HL-60 (cell line): ENCODE data around the gene RPRD1B.

ENCODE experiments used
- DNase-seq, 2 experiments: peaks; one replicate each; pipeline ENCODE4 v3.0.0-alpha.2; 2010 to 2020; ENCODE audit warnings: low read depth in 1 of 2, low spot score in 1 of 2
- H3K27ac ChIP-seq: fragments of 250-450 bp; sonication (Bioruptor Pico); replicated peaks from 2 replicates; pipeline ENCODE4 v1.5.1; 2020; ENCODE audit warnings: mild to moderate bottlenecking, moderate library complexity
- H3K27me3 ChIP-seq: fragments of 250-450 bp; sonication (Bioruptor Pico); 2 replicates; pipeline ENCODE4 v1.5.1; 2021; ENCODE audit warnings: mild to moderate bottlenecking, moderate library complexity; ENCODE audit not compliant: insufficient read depth, poor library complexity, severe bottlenecking
- H3K4me3 ChIP-seq: replicated peaks from 2 replicates; pipeline ENCODE4 v1.5.1; 2011; ENCODE audit warnings: mild to moderate bottlenecking, control low read depth, low read length; ENCODE audit not compliant: insufficient read depth
- GABPA ChIP-seq: IDR thresholded peaks from 2 replicates; pipeline ENCODE4 v1.6.1; 2012; ENCODE audit warnings: low read depth
- POLR2AphosphoS5 ChIP-seq: IDR thresholded peaks from 2 replicates; pipeline ENCODE4 v1.6.1; 2012; ENCODE audit warnings: low read depth
- SPI1 ChIP-seq: IDR thresholded peaks from 2 replicates; pipeline ENCODE4 v1.6.1; 2012; ENCODE audit warnings: low read depth, mild to moderate bottlenecking, borderline replicate concordance
- TF ChIP-seq, protein P1 (sequence below): IDR thresholded peaks from 2 replicates; pipeline ENCODE4 v1.6.1; 2012; ENCODE audit warnings: low read depth; ENCODE audit not compliant: insufficient replicate concordance
- TF ChIP-seq, protein P2 (sequence below): IDR thresholded peaks from one replicate; pipeline ENCODE4 v1.5.1; 2011; ENCODE audit warnings: low read length, control low read depth, inconsistent platforms; ENCODE audit not compliant: insufficient read depth

Gene RPRD1B

DNA sequence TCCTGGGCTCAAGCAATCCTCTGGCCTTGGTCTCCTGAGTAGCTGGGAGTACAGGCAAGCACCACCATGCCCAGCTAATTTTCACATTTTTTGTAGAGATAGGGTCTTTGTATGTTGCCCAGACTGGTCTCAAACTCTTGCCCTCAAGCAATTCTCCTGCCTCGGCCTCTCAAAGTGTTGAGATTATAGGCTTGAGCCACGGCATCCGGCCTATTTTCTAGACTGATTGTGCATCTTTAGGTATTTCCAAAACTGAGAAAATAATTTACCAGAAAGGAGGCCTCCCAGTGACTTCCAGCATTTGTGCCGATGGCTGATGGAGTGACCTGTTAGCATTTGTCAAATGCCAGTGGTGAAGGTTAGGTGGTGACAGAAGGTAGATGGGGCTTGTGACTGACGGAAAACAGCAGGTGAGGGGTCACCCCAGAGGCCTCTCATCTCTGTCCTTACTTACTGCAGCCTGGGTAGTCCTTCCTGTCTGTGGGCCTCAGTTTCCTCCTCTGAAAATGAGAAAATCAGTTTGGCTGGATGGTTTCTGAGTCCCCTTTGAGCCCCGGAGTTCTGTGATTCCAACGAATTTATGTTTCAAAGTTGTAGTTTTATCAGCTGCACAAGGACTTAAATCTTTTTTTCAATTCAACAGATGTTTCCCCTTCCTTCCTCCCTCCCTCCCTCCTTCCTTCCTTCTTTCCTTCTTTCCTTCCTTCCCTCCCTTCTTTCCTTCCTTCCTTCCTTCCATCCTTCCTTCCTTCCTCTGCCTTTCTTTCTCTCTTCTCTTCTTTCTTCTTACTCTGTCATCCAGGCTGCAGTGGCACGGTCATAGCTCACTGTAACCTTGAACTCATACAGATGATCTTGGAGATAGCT lies 78.1 kb downstream of the RPRD1B start:
- Histone ChIP-seq H3K4me3 (no peak overlapping the region), H3K27ac (no peak overlapping the region), H3K27me3 (no peaks in the 10 kb centered on the region)
- TF ChIP-seq, protein P1, sequence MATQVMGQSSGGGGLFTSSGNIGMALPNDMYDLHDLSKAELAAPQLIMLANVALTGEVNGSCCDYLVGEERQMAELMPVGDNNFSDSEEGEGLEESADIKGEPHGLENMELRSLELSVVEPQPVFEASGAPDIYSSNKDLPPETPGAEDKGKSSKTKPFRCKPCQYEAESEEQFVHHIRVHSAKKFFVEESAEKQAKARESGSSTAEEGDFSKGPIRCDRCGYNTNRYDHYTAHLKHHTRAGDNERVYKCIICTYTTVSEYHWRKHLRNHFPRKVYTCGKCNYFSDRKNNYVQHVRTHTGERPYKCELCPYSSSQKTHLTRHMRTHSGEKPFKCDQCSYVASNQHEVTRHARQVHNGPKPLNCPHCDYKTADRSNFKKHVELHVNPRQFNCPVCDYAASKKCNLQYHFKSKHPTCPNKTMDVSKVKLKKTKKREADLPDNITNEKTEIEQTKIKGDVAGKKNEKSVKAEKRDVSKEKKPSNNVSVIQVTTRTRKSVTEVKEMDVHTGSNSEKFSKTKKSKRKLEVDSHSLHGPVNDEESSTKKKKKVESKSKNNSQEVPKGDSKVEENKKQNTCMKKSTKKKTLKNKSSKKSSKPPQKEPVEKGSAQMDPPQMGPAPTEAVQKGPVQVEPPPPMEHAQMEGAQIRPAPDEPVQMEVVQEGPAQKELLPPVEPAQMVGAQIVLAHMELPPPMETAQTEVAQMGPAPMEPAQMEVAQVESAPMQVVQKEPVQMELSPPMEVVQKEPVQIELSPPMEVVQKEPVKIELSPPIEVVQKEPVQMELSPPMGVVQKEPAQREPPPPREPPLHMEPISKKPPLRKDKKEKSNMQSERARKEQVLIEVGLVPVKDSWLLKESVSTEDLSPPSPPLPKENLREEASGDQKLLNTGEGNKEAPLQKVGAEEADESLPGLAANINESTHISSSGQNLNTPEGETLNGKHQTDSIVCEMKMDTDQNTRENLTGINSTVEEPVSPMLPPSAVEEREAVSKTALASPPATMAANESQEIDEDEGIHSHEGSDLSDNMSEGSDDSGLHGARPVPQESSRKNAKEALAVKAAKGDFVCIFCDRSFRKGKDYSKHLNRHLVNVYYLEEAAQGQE, result no peak
- TF ChIP-seq POLR2AphosphoS5 (no peak), GABPA (no peak), SPI1 (no peak)
- TF ChIP-seq, protein P2, sequence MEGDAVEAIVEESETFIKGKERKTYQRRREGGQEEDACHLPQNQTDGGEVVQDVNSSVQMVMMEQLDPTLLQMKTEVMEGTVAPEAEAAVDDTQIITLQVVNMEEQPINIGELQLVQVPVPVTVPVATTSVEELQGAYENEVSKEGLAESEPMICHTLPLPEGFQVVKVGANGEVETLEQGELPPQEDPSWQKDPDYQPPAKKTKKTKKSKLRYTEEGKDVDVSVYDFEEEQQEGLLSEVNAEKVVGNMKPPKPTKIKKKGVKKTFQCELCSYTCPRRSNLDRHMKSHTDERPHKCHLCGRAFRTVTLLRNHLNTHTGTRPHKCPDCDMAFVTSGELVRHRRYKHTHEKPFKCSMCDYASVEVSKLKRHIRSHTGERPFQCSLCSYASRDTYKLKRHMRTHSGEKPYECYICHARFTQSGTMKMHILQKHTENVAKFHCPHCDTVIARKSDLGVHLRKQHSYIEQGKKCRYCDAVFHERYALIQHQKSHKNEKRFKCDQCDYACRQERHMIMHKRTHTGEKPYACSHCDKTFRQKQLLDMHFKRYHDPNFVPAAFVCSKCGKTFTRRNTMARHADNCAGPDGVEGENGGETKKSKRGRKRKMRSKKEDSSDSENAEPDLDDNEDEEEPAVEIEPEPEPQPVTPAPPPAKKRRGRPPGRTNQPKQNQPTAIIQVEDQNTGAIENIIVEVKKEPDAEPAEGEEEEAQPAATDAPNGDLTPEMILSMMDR, result no peak
- no peak for DNase-seq

DNA sequence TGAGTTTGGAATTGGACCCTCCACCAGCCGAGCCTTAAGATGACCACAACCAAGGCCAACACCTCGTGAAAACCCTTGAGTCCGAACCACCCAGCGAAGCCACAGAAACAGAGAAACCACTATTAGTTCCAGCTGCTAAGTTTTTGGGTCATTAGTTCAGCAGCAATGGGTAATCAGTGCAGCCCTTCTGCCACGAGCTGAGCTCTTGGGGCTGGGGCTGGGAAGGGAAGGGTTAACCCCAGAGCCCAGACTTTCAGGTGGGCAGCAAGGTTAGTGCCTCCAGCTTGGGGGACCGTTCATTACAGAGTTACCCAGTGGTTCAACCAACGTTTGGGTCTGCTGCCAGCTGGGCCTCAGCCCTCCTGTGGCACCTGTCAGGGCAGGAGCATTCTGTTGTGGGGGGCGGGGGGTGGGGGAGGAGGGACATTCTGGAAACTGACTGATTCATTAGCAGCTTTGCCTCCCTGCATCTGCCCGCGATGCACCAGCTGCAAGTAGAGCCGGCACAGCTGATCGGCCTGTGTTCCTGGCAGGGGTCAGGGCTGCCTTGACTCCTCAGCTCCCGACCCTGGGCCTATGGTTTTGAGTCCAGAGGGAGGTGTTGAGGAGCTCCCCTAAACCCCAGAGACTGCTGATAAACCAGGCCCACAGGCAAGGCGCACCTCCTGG lies 78.8 kb downstream of the RPRD1B start:
- Histone ChIP-seq H3K27ac (no peak overlapping the region), H3K27me3 (no peaks in the 10 kb centered on the region), H3K4me3 (no peak overlapping the region)
- TF ChIP-seq POLR2AphosphoS5, result no peak
- TF ChIP-seq, protein P1, result no peak
- TF ChIP-seq GABPA, result no peak
- no peak for DNase-seq

DNA sequence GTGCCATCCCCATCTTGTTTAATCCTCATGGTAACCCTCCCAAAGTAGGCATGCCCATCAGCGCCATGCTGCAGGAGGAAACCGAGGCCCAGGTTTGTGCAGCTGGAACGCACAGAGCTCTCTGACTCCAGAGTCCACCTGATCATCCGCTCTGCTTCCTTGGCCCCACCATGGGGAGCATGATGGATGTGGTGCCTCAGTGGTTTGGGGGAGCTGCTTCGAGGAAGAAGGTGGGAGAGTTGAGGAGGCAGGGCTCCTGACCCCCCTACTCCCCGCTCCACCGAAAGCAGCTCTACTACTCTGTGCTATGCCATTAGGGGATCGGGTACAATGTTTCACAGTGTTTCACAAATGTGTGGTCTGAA lies 79.4 kb downstream of the RPRD1B start:
- Histone ChIP-seq H3K27ac (no peak overlapping the region), H3K27me3 (no peaks in the 10 kb centered on the region), H3K4me3 (no peak overlapping the region)
- TF ChIP-seq SPI1 (no peak), POLR2AphosphoS5 (no peak), GABPA (no peak)
- TF ChIP-seq, protein P1, result no peak
- TF ChIP-seq, protein P2, result no peak
- DNase-seq, result no peak
